SU-DHL-6 (cell line): ENCODE results near the gene ARHGAP26.

Experiments used
- CTCF ChIP-seq: fragments of 200-600 bp; sonication (generic); IDR thresholded peaks from one replicate; pipeline ENCODE4 v1.5.1; 2017; ENCODE audit warnings: antibody characterized with exemption, mild to moderate bottlenecking, low read length, moderate library complexity; ENCODE audit not compliant: insufficient read depth, poor library complexity, severe bottlenecking
- EZH2phosphoT487 ChIP-seq: fragments of 200-600 bp; sonication (generic), shearing (Covaris generic); conservative IDR thresholded peaks from 2 replicates; pipeline ENCODE4 v1.6.1; 2018; ENCODE audit warnings: mild to moderate bottlenecking, antibody characterized with exemption, low read length, moderate library complexity, mixed read lengths

DNA sequence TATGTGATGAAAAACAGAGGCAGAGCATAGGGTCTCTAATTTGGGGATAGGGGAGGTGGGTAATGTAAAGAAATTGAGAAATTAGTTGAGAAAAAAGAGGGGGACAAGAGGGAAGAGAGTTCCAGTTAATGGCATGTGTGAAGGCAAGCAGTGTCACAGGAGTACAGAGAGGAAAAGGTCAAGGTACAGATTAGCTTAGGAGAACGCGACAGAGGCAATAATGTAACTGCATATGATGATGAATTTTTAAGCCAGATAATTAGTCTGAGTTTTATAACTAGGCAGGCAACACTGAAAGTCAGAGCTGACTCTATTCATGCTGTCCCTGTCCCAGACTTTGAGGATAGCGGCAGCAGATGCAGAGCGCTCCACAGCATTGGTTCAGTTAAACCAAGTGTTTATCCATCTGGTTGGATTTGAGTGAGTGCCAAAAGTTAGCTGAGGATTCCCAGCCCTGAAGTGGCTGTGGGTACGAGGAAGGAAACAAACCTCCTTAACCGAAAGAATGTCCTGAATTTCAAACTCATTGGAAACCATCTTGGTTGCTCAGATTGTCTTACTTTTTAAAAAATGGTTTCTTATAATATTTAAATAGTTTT lies 315.2 kb downstream of the ARHGAP26 start:
- TF ChIP-seq CTCF (no peak), EZH2phosphoT487 (no peak)
